GM18951 (cell line): Measurements from ENCODE around the gene SVEP1.

Experiments
- POLR2A ChIP-seq: IDR thresholded peaks from 4 replicates; pipeline ENCODE4 v1.6.1; 2011; ENCODE audit warnings: mild to moderate bottlenecking; ENCODE audit not compliant: insufficient read length, insufficient read depth; ENCODE audit errors: extremely low read depth
- in situ Hi-C: fragments of 300-500 bp; cut with MboI; formaldehyde crosslinking; loops from one replicate; pipeline ENCODE4 v1.12.0; 2022; ENCODE audit warnings: low sequenced_read_pairs, mixed read lengths, inconsistent platforms; ENCODE audit not compliant: unreplicated experiment

SVEP1 gene

GRCh38 chr9:110316261-110317075 is 263.1 kb downstream of the SVEP1 start:
- in situ Hi-C loops: no loop called here

More at GRCh38 chr9:110316261-110317075, 263.1 kb downstream of the SVEP1 start:
- TF ChIP-seq POLR2A: no peak
